CD4-positive, alpha-beta T cell treated with Interleukin-10 for 1 hour (primary cell): ENCODE measurements around the gene DNAJB6.

ENCODE experiments used
- DNase-seq: peaks from one replicate; pipeline ENCODE4 v3.0.0-alpha.2; 2020

DNAJB6 gene

GRCh38 chr7:157411580-157411979 lies 74.8 kb downstream of the DNAJB6 start:
- peak; percentile 65 for DNase-seq

GRCh38 chr7:157412021-157412443 lies 75.2 kb downstream of the DNAJB6 start:
- peak; percentile 37 for DNase-seq

GRCh38 chr7:157412491-157413180 lies 75.8 kb downstream of the DNAJB6 start:
- no peak for DNase-seq

- DNase-seq, result no peak
These were observed 77.3 kb downstream of the DNAJB6 start for GRCh38 chr7:157413881-157414701.

GRCh38 chr7:157414702-157415096 lies 77.9 kb downstream of the DNAJB6 start:
- no peak for DNase-seq

- no peak for DNase-seq
These were observed 78.7 kb downstream of the DNAJB6 start for GRCh38 chr7:157415486-157415885.

- DNase-seq, result no peak
These were observed 79.2 kb downstream of the DNAJB6 start for GRCh38 chr7:157416011-157416410.

GRCh38 chr7:157418204-157419034 lies 81.6 kb downstream of the DNAJB6 start:
- DNase-seq, result no peak

GRCh38 chr7:157419035-157419293 lies 82.2 kb downstream of the DNAJB6 start:
- no peak for DNase-seq

- no peak for DNase-seq
These were observed 85.5 kb downstream of the DNAJB6 start for GRCh38 chr7:157422279-157422678.

GRCh38 chr7:157423348-157423747 lies 86.5 kb downstream of the DNAJB6 start:
- DNase-seq, result no peak

GRCh38 chr7:157423886-157424565 lies 87.2 kb downstream of the DNAJB6 start:
- DNase-seq, result no peak

GRCh38 chr7:157425137-157425731 lies 88.4 kb downstream of the DNAJB6 start:
- no peak for DNase-seq

- DNase-seq, result no peak
These were observed 89.0 kb downstream of the DNAJB6 start for GRCh38 chr7:157425761-157426160.

GRCh38 chr7:157426463-157427301 lies 89.9 kb downstream of the DNAJB6 start:
- DNase-seq, result no peak

- no peak for DNase-seq
These were observed 91.2 kb downstream of the DNAJB6 start for GRCh38 chr7:157427811-157428553.

GRCh38 chr7:157428554-157428945 lies 91.7 kb downstream of the DNAJB6 start:
- no peak for DNase-seq

- DNase-seq, result no peak
These were observed 92.3 kb downstream of the DNAJB6 start for GRCh38 chr7:157429001-157429679.

- no peak for DNase-seq
These were observed 92.9 kb downstream of the DNAJB6 start for GRCh38 chr7:157429680-157430224.

GRCh38 chr7:157430721-157431120 lies 93.9 kb downstream of the DNAJB6 start:
- DNase-seq, result no peak
